Globus pallidus (tissue), 1 donor: ENCODE results near the gene LRP1B.
"Not testable (repeated sequence)": the region's sequence is repeated elsewhere in the genome, so short reads cannot be mapped to it uniquely, and the experiment has no call there.

Experiments
- DNase-seq: peaks from one replicate; pipeline ENCODE4 v3.0.0-alpha.2; 2015; ENCODE audit warnings: low spot score

LRP1B gene

DNA sequence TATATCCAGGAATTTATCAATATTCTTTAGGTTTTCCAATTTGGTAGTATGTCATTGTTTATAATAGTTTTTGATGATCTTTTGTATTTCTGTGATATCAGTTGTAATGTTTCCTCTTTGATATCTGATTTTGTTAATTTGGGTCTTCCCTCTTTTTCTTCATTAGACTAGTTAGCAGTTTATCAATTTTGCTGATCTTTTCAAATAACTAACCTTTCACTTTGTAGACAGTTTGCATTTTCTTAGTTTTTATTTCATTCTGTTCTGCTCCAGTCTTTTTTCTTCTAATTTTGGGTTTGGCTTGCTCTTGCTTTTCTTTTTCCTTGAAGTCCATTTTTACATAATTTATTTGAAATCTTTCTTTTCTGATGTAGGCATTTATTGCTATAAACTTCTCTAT is 824.4 kb downstream of the LRP1B start:
- no peak for DNase-seq

DNA sequence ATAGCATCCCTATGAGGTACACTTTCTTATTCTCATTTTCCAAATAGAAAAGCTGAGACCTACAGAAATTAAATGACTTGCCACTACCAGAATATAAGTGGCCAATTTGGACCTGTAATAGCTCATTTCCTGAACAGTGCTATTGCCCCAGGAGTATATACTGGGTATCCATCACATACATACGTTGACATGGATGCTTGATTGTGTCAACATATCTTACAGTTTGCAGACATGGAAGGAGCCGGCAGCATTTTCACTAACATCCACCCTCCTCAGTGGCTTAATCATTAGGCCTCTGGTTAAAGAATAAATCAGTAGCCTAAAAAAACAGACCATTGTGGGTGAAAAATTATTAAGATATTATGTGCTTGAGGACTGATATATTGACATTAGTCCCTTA is 829.3 kb downstream of the LRP1B start:
- DNase-seq: no peak

DNA sequence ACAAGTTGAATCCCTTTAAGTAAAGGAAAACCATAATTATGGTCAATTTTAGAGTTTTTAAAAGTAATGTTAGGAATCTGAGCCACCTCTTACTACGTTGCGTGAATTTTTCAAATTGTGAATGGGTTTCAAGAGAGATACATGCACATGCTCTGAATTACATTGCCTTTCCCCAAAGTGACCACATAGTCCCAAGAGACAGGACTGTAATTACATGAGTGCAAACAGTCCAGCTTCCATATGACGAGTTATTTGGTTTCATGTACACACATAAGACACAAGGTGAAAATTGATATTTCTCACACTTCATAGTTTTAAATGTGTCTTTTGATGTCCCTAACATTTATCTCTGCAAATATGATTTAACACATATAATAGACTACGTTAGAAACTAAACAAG is 850.8 kb downstream of the LRP1B start:
- DNase-seq: no peak

DNA sequence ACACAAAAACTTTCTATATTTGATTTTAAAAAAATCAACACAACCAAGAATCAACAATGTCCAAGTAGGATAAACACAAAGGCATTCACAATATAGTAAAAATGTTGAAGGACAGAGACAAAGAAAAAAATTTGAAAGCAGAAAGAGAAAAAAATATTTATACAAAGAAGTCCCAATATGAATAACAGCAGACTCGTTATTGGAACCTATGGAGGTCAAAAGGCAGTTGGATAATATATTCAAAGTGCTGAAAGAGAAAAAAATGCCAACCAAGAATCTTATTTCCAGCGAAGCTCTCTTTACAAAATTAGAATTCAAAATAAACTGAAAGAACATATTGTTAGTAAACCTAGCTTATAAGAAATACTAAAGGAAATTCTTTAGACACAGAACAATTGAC is 859.5 kb downstream of the LRP1B start:
- DNase-seq: no peak

DNA sequence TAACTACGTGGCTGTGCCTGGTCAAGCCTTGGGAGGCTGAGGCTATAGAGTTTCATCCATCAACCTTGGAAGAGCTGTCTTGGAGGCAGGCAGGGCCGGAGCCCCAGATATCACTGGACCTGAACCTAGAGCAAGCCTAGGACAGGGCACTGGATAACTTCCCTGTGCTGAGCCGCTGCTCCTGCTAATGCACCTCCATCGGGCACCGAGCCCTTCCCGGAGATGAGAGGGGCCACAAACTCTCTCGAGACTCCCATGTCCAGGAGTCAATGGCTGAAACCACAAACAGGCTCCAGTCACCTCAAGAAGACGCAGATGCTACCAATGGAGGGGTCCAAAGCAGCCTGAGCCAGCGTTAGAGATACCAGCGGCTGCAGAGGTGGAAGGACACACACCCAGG is 866.0 kb downstream of the LRP1B start:
- no peak for DNase-seq

DNA sequence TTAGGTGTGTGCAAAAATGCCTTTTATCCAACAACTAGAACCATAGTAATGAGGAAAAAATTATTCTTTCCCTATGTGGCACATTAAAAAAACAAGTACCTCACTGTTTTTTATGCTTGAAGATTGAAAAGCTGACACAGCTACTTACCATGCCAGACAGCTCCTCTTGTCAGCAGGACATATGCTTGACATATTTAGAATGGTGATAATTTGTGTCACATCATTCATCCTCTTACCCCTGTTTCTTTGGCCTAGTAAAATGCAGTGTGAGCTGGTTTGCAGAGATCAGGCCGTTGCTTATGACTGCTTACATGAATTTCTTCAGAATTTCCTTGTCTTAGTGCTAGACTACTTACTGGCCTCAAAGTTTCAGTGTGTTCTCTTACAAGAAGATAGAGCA is 869.9 kb downstream of the LRP1B start:
- DNase-seq: no peak

DNA sequence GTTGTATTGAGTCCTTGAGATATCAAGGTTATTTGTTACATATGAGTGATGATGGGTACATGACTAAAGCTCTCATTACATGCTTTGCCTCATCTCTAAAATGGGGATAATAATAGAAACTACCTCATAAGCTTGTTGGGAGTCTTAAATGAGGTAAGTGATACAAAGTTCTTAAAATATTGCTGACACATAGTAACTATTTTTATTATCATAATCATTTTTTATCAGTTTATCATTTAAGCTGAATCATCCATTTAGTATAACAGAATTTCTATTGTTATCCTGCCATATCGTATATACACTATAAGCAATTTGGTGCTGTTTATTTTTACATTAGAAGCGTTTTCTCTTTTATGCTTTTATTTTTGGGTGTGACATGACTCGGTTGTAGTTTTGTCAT is 871.1 kb downstream of the LRP1B start:
- DNase-seq: no peak

DNA sequence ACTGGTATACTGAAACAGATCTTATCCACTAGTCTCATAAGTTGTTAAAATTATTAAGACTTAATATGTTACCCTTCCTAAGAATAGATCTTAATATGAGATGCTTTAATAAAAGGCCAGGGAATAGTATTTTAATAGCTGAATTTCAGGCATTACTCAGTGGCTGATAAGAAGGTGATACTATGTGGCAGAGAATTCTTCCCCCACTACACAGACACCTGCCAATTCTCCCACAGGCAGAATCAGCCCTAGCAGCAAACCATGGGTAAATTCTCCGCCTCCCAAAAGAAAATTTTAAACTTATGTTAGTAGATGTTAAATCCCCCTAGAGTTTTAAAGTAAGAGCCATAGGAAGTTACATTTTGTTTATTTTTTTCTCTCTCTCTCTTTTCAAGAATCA is 888.8 kb downstream of the LRP1B start:
- DNase-seq: no peak

DNA sequence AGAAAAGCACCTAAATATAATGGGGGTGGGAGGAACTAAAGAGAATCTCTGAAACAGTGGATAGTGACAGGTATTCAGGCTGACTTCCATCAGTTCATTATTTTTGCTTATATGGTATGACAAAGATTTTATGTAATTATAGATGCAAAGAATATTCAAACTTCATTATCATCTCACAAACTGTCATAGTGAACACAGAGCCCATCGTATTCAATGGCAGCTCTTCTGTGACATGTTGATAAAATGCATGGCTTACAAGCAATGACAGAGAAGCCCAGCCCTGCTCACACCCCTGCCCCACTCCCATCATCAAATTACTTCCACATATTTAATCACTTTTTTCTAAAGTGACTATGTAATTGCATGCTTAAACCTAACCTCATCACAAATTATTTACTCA is 904.3 kb downstream of the LRP1B start:
- no peak for DNase-seq

DNA sequence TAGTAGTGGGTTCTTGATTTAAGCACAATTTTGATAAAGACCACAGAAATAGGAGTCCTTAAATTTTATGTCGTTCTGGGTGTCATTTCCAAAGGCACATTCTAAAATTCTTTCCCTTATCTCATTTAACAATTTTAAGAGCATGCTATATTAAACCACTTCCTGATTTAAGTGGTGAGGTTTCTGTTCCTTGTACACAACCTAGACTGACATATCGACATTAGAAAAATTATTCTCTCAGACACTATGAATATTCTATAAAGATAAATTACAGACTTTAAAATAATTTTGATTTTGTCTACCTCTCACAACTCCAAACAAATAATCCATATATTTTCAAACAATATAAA is 923.8 kb downstream of the LRP1B start:
- no peak for DNase-seq

DNA sequence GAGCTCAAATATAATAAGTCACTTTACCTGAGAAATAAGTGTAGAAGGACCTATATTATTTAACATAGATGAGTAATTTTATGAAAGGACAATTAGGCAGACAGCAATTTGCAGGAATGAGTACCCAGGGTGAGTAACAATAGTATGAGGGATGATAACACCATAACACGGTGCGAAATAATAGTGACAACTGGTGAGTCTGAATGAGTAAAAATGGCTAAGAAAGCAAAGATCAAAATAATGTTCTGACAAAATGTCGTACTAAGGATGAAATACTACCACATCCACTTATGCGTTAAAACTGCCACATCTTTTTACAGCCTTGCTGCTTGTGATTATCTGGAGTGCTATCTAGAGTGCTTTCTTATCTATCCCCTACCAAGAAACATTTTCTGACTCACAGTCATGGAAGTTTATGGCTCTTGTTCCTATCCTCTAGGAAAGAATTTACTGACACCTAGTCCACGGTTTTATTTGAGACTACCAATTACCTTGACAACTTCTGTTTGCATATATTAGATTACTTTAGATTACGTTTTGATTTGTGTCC is 929.7 kb downstream of the LRP1B start:
- DNase-seq: no peak

DNA sequence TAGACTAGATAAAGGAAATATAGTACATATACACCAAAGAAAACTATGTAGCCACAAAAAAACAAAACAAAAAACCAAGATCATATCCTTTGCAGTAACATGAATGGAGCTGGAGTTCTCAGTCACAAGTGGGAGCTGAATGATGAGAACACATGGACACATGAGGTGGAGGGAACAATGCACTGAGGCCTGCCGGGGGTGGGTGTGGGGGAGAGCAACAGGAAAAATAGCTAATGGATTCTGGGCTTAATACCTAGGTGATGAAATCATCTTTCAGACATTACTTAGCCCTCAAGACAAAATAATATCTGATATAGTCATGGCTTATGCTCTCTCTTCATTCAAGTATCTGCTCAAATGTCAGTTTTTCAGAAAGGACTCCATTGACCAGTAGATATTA is 930.6 kb downstream of the LRP1B start:
- no peak for DNase-seq

DNA sequence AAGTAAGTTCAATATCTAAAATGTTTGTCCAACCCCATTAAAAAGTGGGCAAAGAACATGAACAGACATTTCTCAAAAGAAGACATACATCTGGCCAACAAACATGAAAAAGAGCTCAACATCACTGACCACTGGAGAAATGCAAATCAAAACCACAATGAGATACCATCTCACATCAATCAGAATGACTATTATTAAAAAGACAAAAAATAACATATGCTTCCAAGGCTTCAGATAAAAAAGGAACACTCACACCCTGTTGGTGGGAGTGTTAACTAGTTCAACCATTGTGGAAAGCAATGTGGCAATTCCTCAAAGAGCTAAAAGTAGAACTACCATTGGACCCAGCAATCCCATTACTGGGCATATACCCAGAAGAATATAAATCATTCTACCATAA is 931.1 kb downstream of the LRP1B start:
- DNase-seq: no peak

DNA sequence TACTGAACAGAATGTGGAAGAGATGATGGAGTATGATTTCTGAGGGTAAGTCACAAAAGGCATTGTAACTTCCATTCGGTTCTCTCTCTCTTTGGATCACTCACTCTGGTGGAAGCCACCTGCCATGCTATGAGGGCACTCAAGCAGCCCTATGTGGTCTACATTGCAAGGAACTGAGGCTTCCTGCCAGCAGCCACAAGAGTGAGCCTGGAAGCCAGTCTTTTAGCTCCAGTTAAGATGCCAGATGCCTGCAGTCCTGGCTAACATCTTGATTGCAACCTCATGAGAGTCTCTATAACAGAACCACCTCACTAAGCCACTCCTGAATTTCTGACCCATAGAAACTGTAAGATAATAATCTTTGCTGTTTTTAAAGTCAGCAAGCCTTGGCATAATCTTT is 935.7 kb downstream of the LRP1B start:
- no peak for DNase-seq

DNA sequence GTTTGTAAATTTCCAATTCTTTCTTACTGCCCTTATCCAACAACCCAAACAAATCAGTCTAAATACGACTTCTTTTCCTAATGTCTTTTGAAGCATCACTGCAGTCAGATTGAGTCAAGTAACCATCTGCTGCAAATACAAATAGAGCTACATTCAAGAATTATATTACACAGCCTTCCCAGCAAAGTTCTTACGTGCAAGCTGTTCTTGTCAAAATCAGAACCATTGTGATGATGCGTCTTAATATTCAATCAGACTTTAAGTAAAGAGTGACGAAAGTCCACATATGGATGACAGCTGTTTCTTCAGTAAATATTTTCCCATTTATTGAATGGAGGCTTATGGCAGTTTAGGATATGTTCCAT is 943.8 kb downstream of the LRP1B start:
- no peak for DNase-seq

DNA sequence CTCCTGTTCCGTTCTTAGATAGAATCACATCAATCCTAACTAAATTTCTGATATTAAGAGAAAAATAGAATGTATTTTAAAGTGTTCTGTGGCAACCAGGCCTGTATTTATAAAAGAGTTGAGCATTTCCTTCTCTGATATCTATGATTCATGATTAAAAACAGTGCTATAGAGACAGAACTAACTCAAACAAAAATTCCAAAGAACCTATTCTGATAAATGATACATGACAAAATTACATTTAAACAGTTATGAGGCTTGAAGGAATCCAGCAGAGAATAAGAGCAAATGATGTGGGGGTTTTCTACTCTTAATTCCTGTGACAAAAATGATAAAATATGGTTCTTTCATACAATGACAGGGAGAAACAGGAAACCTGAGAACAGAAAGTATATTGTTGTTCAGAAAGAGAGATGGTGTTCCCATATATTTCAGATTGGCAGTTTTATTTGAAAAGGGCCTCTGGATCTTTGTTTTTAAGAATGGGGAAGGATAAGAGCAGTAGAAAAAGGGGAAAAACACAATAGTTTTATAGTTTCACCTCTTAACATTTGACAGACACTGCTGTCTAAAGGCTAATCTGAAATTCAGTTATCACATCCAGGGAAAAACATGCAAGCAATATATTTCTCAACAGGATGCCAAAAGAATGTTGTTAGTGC is 944.3 kb downstream of the LRP1B start:
- DNase-seq: no peak

DNA sequence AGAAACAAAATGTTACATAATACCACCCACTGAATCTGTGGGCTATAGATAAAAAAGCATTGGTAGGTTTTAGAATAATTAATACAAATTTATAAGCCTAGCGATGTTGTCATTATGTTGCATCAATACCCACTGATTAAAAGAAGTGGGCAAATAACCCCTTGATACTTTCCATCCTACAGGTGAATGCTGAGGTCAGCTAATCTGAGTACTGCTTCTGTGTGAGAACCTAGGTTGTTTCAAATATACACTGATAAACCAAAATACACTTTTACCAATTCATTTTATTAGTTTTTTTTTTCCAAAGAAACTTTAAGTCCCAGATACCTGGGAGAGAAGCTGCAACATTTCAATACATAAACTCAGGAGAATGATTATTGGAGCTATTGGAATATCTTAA is 948.6 kb downstream of the LRP1B start:
- DNase-seq: no peak

DNA sequence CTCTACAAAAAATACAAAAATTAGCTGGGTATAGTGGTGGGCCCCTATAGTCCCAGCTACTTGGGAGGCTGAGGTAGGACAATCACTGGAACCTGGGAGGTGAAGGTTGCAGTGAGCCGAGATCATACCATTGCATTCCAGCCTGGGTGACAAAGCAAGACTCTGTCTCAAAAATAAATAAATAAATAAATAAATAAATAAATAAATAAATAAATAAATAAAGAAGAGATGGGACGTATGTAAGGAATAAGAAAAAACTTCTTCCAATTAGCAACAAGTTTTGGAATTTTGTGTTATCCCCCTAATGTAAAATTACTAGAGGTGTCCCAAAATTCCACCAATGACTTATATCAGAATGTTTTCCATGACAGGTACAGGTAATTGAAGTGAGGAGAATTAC is 961.7 kb downstream of the LRP1B start:
- DNase-seq: not testable (repeated sequence)

DNA sequence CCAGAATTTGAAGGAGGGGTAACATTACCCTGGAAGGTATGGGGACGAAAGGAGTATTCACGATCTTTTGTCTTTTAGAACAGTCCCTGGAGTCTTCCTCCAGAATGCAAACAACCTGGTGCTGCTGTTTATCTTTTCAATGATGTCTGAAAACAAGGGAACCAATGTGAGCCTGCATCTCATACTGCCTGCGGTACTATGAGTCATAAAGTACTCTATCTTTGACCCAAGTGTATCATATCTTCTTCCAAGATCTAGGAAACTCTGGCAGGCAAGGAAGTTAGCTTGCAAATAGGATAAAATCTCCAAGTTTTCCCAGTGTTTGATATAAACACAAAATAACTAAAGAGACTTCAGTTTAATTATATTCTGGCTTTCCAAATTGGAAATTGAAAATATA is 968.5 kb downstream of the LRP1B start:
- DNase-seq: no peak

DNA sequence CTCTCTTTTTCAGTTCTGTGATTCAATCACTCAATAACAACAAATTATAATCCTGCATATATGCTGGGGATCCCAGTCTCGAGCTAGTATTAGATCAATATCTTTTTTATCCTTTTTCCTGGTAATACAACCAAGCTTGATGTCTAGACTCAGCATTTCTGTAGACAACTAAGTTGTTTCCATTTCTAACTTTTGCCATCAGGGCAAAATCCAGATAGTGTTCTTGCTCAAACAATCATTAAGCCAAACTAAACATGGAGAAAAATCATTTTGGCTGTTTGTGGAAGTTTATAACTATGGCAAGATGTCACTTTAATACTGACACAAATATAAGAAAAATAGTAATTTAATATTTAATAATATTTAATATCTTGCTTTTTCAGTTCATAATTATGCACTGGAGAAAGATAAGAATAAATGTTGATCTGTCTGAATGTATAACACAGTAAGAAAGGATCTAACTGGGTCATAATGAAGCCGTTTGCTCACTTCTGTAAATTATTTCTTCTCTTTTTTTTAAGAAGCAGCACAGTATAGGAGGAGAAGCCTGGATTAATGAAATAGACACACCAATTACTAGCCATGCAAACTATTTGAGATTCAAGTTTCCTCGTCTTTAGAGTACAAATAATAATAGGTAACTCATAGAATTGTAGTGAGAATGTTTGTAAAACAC is 979.1 kb downstream of the LRP1B start:
- no peak for DNase-seq

DNA sequence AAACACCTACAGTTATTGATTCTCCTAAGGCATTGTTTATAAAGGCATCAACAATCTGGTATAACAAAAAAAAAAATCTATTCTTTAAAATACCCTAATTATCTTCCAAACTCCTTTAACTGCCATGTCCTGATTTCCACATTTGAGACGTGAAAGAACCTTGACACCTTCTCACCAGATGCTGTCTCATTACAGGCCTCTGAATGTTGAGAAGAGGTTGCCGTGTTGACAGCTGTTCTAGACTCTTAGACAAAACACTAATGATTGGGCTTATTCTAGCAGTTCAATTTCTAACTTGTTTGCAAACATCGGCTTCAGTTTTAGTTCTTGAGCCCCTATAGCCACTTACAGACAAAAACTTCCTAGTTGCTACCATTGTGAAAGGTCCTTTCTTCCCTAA is 988.8 kb downstream of the LRP1B start:
- no peak for DNase-seq

DNA sequence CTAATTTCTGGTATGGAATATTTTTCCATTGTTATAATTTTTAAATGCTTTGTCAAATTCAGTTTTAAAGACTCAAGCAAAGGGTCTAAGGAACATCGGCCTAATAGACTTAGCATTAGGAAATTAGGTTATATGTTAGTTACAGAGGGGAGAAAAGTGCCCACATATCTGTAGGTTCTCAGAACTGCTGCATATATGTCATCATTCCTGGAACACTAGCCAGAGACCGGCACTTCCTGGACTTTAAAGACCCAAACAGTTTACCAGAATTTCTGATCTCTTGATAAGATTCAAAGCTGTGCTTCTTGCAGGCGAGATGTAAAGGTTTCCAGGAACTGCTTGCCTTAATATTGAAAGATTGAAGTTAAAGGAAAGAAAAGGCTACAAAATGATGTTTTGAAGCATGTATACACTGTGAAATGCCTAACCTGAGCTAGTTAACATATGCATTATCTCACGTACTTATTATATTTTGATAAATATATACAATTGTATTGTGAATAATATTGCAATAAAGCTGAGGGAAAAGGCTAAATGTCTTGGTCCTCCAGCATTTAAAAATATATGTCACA is 993.6 kb downstream of the LRP1B start:
- DNase-seq: no peak

DNA sequence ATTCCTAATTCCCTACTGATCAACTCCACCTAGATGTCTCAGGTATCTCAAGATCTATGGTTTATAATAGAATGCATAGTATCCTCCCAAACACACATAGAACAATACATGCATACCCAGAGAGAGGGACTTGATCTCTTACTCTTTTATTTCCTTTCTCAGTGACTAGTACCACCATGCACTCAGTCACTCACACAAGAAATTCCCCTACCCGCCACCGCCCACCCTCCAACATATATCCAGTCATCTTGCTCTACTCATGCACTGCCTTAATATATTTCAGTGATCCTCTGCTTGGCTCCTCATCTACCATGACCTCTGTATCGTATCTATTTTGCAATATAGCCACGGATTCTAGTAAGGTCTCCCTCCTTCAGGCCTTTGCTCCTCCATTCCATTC is 996.9 kb downstream of the LRP1B start:
- no peak for DNase-seq

DNA sequence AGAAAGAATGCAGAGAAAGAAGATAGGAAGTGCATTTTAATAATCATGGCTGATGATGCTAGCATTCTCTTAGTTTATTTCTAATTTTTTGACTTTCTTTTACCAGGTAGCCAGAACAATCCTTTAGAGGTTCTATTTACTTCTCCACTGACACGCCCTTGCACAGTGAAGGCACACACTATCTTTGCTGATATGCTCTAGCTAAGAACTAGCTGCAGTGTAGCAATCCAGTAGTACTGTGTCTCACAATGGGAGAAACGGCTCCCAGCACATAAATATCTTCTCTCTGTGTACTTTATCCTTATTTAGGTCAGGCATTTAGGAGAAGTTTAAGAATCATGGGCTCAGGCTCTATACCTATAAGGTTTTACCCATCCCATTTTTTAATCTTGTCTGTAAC is 1005.4 kb downstream of the LRP1B start:
- DNase-seq: no peak
